IMR-90 (cell line): ENCODE measurements around the gene EGFL7.

Source experiments
- BHLHE40 ChIP-seq: fragments of 150-350 bp; IDR thresholded peaks from 2 replicates; pipeline ENCODE4 v1.6.1; 2016; ENCODE audit warnings: mild to moderate bottlenecking, low read depth, low read length
- CEBPB ChIP-seq: IDR thresholded peaks from 2 replicates; pipeline ENCODE4 v1.6.1; 2012; ENCODE audit warnings: low read depth, low read length, improper control_type of control experiment
- MAZ ChIP-seq: IDR thresholded peaks from 2 replicates; pipeline ENCODE4 v1.6.1; 2012; ENCODE audit warnings: low read depth, mild to moderate bottlenecking, low read length, improper control_type of control experiment, moderate library complexity, borderline replicate concordance
- MXI1 ChIP-seq: IDR thresholded peaks from 2 replicates; pipeline ENCODE4 v1.6.1; 2012; ENCODE audit warnings: low read depth, mild to moderate bottlenecking, low read length, moderate library complexity, borderline replicate concordance
- POLR2A ChIP-seq: IDR thresholded peaks from 2 replicates; pipeline ENCODE4 v1.6.1; 2012; ENCODE audit warnings: mild to moderate bottlenecking, low read depth, low read length
- RFX5 ChIP-seq: IDR thresholded peaks from 2 replicates; pipeline ENCODE4 v1.8.0; 2012; ENCODE audit warnings: low read depth, mild to moderate bottlenecking, low read length, moderate library complexity
- TF ChIP-seq, protein P1 (sequence below): conservative IDR thresholded peaks from 2 replicates; pipeline ENCODE4 v1.5.1; 2012; ENCODE audit warnings: mild to moderate bottlenecking, low read depth, low read length, improper control_type of control experiment
- TF ChIP-seq, protein P2 (sequence below): fragments of 150-350 bp; IDR thresholded peaks from 2 replicates; pipeline ENCODE4 v1.6.1; 2017; ENCODE audit warnings: mild to moderate bottlenecking, antibody characterized with exemption, low read length, low read depth

DNA sequence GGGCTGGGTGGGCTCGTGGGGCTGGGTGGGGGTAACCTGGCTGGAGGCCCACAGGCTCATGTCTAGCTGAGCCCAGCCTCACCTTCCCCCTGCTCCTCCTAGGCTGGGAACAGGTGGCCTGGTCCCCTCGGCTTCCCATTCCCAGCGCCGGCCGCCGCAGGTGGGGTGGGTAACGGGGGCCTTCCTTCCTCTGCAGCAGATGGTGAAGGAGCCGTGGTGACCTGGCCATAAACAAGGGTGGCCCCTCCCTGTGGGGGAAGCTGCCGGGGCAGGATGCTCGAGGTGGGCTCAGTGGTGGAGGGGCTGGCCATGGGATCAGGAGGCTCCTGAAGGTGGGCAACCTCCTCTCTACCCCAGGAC, 41.0 kb upstream of the EGFL7 start:
- TF ChIP-seq, protein P1, sequence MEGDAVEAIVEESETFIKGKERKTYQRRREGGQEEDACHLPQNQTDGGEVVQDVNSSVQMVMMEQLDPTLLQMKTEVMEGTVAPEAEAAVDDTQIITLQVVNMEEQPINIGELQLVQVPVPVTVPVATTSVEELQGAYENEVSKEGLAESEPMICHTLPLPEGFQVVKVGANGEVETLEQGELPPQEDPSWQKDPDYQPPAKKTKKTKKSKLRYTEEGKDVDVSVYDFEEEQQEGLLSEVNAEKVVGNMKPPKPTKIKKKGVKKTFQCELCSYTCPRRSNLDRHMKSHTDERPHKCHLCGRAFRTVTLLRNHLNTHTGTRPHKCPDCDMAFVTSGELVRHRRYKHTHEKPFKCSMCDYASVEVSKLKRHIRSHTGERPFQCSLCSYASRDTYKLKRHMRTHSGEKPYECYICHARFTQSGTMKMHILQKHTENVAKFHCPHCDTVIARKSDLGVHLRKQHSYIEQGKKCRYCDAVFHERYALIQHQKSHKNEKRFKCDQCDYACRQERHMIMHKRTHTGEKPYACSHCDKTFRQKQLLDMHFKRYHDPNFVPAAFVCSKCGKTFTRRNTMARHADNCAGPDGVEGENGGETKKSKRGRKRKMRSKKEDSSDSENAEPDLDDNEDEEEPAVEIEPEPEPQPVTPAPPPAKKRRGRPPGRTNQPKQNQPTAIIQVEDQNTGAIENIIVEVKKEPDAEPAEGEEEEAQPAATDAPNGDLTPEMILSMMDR, result no peak
- TF ChIP-seq CEBPB (no peak), POLR2A (no peak), MAZ (no peak), RFX5 (no peak), MXI1 (no peak), BHLHE40 (no peak)
- TF ChIP-seq, protein P2, sequence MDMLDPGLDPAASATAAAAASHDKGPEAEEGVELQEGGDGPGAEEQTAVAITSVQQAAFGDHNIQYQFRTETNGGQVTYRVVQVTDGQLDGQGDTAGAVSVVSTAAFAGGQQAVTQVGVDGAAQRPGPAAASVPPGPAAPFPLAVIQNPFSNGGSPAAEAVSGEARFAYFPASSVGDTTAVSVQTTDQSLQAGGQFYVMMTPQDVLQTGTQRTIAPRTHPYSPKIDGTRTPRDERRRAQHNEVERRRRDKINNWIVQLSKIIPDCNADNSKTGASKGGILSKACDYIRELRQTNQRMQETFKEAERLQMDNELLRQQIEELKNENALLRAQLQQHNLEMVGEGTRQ, result no peak
